ENCODE results near the gene POR.

POR gene

DNA sequence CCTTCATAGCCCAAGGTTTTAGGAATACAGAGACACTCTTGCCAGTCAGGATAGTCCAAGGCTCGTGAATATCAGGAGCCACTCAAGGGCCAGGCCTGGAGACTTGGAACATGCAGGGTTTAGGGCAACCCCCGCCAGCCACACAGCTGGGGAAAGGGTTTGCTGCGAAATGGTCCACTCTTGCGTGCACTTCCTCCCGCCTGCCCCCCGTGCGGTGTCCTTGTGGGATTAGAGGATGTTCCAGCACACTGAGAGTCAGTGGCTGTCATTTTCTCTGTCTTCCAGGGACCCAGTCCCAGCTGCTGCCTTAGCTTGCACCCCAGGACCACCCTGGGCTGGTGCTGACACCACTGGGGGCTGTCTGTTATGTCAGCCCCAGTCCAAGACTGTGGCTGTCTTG, 38.5 kb downstream of the POR start:
- H2AFZ ChIP-seq (ENCODE audit: low read length): no peak overlapping the region
- H3K9me3 ChIP-seq (replicated peaks; ENCODE audit: insufficient read depth, low read length): no peaks in the 10 kb centered on the region
- no peaks in the 10 kb centered on the region for H3K27me3 ChIP-seq (replicated peaks; ENCODE audit: insufficient read depth, low read length)
- H3K4me3 ChIP-seq (ENCODE audit: low read length): no peak overlapping the region
- H3K9me2 ChIP-seq (replicated peaks; ENCODE audit: insufficient read depth, low read length): no peaks in the 10 kb centered on the region
- no peaks in the 10 kb centered on the region for H3K4me1 ChIP-seq (ENCODE audit: low read length)
- no peak overlapping the region for H3K27ac ChIP-seq (ENCODE audit: low read length)
- H3F3A ChIP-seq (ENCODE audit: insufficient read depth, low read length): no peaks in the 10 kb centered on the region
- no peak overlapping the region for H3K4me2 ChIP-seq (ENCODE audit: low read depth, low read length)
- no peaks in the 10 kb centered on the region for H3K36me3 ChIP-seq (replicated peaks; ENCODE audit: insufficient read depth, low read length)
- 0 out of 2 replicates have a peak, but pooled peaks cover 4% of the 10 kb centered on the region for H3K79me2 ChIP-seq (ENCODE audit: low read length)
- H4K20me1 ChIP-seq (ENCODE audit: insufficient read depth, low read length): no peaks in the 10 kb centered on the region
- DNase-seq: no peak
- no peak for TF ChIP-seq CTCF (IDR thresholded peaks at IDR 0.05; ENCODE audit: low read length)
- no peak for TF ChIP-seq EZH2 (optimal IDR thresholded peaks at IDR 0.05; ENCODE audit: low read depth, low read length)
- TF ChIP-seq EZH2phosphoT487 (IDR thresholded peaks at IDR 0.05; ENCODE audit: low read length): no peak
- H3K9ac ChIP-seq (ENCODE audit: low read length): no peak overlapping the region

DNA sequence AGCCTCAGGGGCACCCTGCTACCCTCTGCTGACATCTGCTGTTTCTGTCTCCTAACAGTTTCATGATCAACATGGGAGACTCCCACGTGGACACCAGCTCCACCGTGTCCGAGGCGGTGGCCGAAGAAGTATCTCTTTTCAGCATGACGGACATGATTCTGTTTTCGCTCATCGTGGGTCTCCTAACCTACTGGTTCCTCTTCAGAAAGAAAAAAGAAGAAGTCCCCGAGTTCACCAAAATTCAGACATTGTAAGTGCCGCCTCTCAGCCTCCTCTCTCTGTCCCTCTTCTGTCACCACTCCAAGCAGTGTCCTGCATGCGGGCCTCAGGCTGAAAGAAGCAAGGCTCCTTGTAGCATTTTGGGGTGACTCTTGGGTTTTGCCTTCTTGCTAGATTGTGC, 39.0 kb downstream of the POR start:
- no peak for TF ChIP-seq CTCF (IDR thresholded peaks at IDR 0.05; ENCODE audit: low read length)
- no peak for TF ChIP-seq EZH2 (optimal IDR thresholded peaks at IDR 0.05; ENCODE audit: low read depth, low read length)
- no peak for TF ChIP-seq EZH2phosphoT487 (IDR thresholded peaks at IDR 0.05; ENCODE audit: low read length)
- Histone ChIP-seq H3K9me2 (replicated peaks; ENCODE audit: insufficient read depth, low read length) (no peaks in the 10 kb centered on the region), H3K79me2 (ENCODE audit: low read length) (no peaks in the 10 kb centered on the region), H2AFZ (ENCODE audit: low read length) (no peak overlapping the region), H3F3A (ENCODE audit: insufficient read depth, low read length) (no peaks in the 10 kb centered on the region), H3K4me2 (ENCODE audit: low read depth, low read length) (no peak overlapping the region), H3K4me1 (ENCODE audit: low read length) (no peaks in the 10 kb centered on the region), H3K36me3 (replicated peaks; ENCODE audit: insufficient read depth, low read length) (no peaks in the 10 kb centered on the region), H3K4me3 (ENCODE audit: low read length) (no peak overlapping the region), H3K27ac (ENCODE audit: low read length) (no peak overlapping the region), H3K9ac (ENCODE audit: low read length) (no peak overlapping the region), H4K20me1 (ENCODE audit: insufficient read depth, low read length) (no peaks in the 10 kb centered on the region), H3K27me3 (replicated peaks; ENCODE audit: insufficient read depth, low read length) (no peaks in the 10 kb centered on the region), H3K9me3 (replicated peaks; ENCODE audit: insufficient read depth, low read length) (no peaks in the 10 kb centered on the region)
- no peak for DNase-seq

DNA sequence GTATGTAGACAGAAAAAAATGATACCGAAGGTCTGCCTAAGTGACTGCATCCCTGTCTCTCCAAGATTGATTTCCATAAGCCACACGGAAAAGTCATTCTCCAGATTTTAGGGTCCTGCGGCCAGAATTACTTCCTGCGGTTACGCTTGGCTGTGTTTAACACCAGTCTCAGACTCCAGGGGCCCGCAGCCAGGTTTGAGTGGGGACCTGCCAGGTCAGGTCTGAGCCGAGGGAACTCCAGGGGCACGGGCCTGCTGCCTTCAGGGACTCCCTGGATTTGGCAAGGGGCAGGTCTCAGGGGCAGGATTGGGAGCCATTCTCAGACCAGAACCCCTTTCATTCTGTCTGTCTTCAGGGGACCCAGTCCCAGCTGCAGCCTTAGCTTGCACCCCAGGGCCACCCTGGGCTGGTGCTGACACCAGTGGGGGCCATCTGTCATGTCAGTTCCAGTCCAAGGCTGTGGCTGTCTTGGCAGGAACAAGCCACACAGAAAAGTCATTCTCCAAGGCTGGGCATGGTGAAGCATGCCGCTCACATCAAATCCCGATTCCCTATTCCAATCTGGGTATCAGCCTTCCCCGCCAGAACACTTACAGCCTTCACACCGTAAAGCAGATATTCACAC, 40.5 kb downstream of the POR start:
- Histone ChIP-seq H3K27me3 (replicated peaks; ENCODE audit: insufficient read depth, low read length) (no peaks in the 10 kb centered on the region), H2AFZ (ENCODE audit: low read length) (no peak overlapping the region), H3K4me3 (ENCODE audit: low read length) (no peak overlapping the region), H3K27ac (ENCODE audit: low read length) (no peak overlapping the region), H3K9me3 (replicated peaks; ENCODE audit: insufficient read depth, low read length) (no peaks in the 10 kb centered on the region), H3K79me2 (ENCODE audit: low read length) (no peaks in the 10 kb centered on the region), H3K9ac (ENCODE audit: low read length) (no peak overlapping the region), H3K4me2 (ENCODE audit: low read depth, low read length) (no peak overlapping the region), H3F3A (ENCODE audit: insufficient read depth, low read length) (no peaks in the 10 kb centered on the region), H3K4me1 (ENCODE audit: low read length) (no peaks in the 10 kb centered on the region), H3K36me3 (replicated peaks; ENCODE audit: insufficient read depth, low read length) (no peaks in the 10 kb centered on the region), H3K9me2 (replicated peaks; ENCODE audit: insufficient read depth, low read length) (no peaks in the 10 kb centered on the region), H4K20me1 (ENCODE audit: insufficient read depth, low read length) (no peaks in the 10 kb centered on the region)
- no peak for TF ChIP-seq EZH2 (optimal IDR thresholded peaks at IDR 0.05; ENCODE audit: low read depth, low read length)
- no peak for TF ChIP-seq EZH2phosphoT487 (IDR thresholded peaks at IDR 0.05; ENCODE audit: low read length)
- TF ChIP-seq CTCF (IDR thresholded peaks at IDR 0.05; ENCODE audit: low read length): no peak
- no peak for DNase-seq
